ENCODE results near the gene SRA1. TPM values are rescaled to one million over a fixed set of nuclear protein-coding genes. Genes with fewer than 3 reads are reported as not detected.
A peak's percentile ranks its signal among the peaks of the same experiment; 100 is the strongest.

Gene SRA1
- total RNA-seq, 1 donor from 2014 or later: 34.6 TPM

GRCh38 chr5:140550147-140551079, 6.9 kb downstream of the SRA1 start:
- TF ChIP-seq, protein P1, sequence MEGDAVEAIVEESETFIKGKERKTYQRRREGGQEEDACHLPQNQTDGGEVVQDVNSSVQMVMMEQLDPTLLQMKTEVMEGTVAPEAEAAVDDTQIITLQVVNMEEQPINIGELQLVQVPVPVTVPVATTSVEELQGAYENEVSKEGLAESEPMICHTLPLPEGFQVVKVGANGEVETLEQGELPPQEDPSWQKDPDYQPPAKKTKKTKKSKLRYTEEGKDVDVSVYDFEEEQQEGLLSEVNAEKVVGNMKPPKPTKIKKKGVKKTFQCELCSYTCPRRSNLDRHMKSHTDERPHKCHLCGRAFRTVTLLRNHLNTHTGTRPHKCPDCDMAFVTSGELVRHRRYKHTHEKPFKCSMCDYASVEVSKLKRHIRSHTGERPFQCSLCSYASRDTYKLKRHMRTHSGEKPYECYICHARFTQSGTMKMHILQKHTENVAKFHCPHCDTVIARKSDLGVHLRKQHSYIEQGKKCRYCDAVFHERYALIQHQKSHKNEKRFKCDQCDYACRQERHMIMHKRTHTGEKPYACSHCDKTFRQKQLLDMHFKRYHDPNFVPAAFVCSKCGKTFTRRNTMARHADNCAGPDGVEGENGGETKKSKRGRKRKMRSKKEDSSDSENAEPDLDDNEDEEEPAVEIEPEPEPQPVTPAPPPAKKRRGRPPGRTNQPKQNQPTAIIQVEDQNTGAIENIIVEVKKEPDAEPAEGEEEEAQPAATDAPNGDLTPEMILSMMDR (IDR thresholded peaks at IDR 0.05; ENCODE audit: unreplicated experiment): no peak
- no peak for DNase-seq (ENCODE audit: low spot score, unreplicated experiment)
- peak overlapping the region; percentile 10 for H3K27ac Mint-ChIP-seq
- no peaks in the 10 kb centered on the region for H3K9me3 Mint-ChIP-seq (ENCODE audit: low read depth)
- no peaks in the 10 kb centered on the region for H3K27me3 Mint-ChIP-seq
- peaks cover 18% of the 10 kb centered on the region for H3K4me1 Mint-ChIP-seq (ENCODE audit: low read depth)
- H3K4me3 Mint-ChIP-seq (ENCODE audit: low read depth): no peak overlapping the region
- peaks cover 11% of the 10 kb centered on the region for H3K36me3 Mint-ChIP-seq (ENCODE audit: insufficient read depth)

DNA sequence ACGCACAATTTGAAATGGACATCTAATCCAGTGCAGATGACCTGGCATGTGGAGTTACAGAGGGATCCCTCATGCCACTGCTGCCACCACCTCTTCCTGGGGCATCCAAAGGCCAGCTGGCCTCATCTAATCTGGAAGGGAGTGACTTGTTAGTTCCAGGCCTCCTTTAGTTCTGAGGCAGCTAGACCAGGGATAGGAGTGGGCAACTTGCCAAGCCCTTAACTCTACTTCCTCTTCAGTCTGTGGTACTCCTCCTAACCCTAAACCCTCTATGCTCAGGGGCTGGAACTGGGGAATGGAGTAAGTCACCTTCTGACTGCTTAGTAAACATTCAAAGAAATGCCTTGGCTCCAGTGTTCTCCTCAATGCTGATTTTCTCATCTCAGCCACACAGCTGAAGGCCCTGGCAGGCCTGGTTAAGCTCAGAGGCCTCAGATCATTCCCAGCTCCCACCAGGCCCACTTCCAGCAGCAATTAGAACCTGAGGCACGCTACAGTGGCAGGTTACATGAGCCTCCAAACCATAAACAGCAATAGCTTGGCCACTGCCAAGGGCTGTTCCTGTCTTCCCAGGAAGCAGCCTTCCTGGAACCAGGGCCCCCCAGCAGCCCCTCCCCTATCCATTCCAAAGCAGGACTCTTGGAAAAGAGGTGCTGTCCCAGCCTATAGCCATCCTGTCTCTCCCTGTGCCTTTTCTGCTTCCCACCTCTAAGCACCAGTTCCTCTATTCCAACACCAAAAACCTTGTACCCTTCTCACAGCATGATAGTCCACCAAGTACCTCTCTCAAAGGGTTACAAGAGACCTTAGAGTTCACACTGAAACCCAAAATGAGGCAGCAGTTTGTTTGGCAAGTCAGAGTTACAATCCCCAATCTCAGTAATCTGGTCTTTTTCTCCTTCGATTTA, 7.8 kb downstream of the SRA1 start:
- Mint-ChIP-seq H3K27me3 (no peaks in the 10 kb centered on the region), H3K27ac (peak overlapping the region; percentile 49), H3K36me3 (ENCODE audit: insufficient read depth) (peaks cover 15% of the 10 kb centered on the region), H3K4me1 (ENCODE audit: low read depth) (peaks cover 17% of the 10 kb centered on the region), H3K4me3 (ENCODE audit: low read depth) (peak overlapping the region; percentile 11), H3K9me3 (ENCODE audit: low read depth) (no peaks in the 10 kb centered on the region)
- no peak for DNase-seq (ENCODE audit: low spot score, unreplicated experiment)
- TF ChIP-seq, protein P1 (IDR thresholded peaks at IDR 0.05; ENCODE audit: unreplicated experiment): no peak

DNA sequence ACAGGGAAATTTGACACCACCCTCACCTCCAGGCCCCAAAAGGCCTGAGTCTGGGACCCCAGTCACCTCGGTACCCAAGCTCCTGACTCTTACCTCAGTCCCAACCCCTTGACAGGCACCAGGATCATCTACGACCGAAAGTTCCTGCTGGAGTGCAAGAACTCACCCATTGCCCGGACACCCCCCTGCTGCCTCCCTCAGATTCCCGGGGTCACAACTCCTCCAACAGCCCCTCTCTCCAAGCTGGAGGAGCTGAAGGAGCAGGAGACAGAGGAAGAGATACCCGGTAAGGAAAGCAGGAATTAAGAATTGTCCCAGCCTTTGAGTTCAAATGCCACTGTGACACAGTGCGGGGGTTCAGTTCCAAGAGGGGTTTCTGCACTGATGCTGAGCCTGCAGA, 8.5 kb downstream of the SRA1 start:
- DNase-seq (ENCODE audit: low spot score, unreplicated experiment): no peak
- TF ChIP-seq, protein P1 (IDR thresholded peaks at IDR 0.05; ENCODE audit: unreplicated experiment): no peak
- Mint-ChIP-seq H3K36me3 (ENCODE audit: insufficient read depth) (peaks cover 21% of the 10 kb centered on the region), H3K4me3 (ENCODE audit: low read depth) (no peak overlapping the region), H3K9me3 (ENCODE audit: low read depth) (no peaks in the 10 kb centered on the region), H3K27ac (peak overlapping the region; percentile 49), H3K4me1 (ENCODE audit: low read depth) (peaks cover 14% of the 10 kb centered on the region), H3K27me3 (no peaks in the 10 kb centered on the region)

- DNase-seq (ENCODE audit: low spot score, unreplicated experiment): no peak
- Mint-ChIP-seq H3K36me3 (ENCODE audit: insufficient read depth) (peaks cover 20% of the 10 kb centered on the region), H3K4me1 (ENCODE audit: low read depth) (peaks cover 14% of the 10 kb centered on the region), H3K27me3 (no peaks in the 10 kb centered on the region), H3K9me3 (ENCODE audit: low read depth) (no peaks in the 10 kb centered on the region), H3K27ac (peak overlapping the region; percentile 89), H3K4me3 (ENCODE audit: low read depth) (peak overlapping the region; percentile 63)
- TF ChIP-seq, protein P1 (IDR thresholded peaks at IDR 0.05; ENCODE audit: unreplicated experiment): no peak
These were observed 9.0 kb downstream of the SRA1 start for GRCh38 chr5:140548300-140548688.

Measured in progenitor cell of endocrine pancreas (in vitro differentiated cells).